HepG2 (cell line): ENCODE measurements around the gene ITGB2. TPM values are rescaled to one million over a fixed set of nuclear protein-coding genes. Genes with fewer than 3 reads are reported as not detected.

Source experiments
- ARID4A ChIP-seq: sonication (generic); formaldehyde crosslinking; IDR thresholded peaks from 2 replicates; pipeline ENCODE4 v1.5.0; 2020; ENCODE audit warnings: mild to moderate bottlenecking, missing genetic modification reagents, borderline replicate concordance
- ATF7-NPFF ChIP-seq: sonication (generic); formaldehyde crosslinking; IDR thresholded peaks from 2 replicates; pipeline ENCODE4 v1.8.1; 2023; ENCODE audit warnings: mild to moderate bottlenecking, low read depth, missing genetic modification reagents, moderate library complexity
- CERS6 ChIP-seq: sonication (generic); formaldehyde crosslinking; IDR thresholded peaks from 2 replicates; pipeline ENCODE4 v1.5.0; 2020; ENCODE audit warnings: missing genetic modification reagents
- EP300 ChIP-seq, 3 experiments: sonication (generic) in 1 of 3; formaldehyde crosslinking in 1 of 3; IDR thresholded peaks; 2 replicates each; pipeline versions ENCODE4 v1.5.1 to v1.6.1; 2011 to 2020; ENCODE audit warnings: low read depth in 2 of 3, low read length in 2 of 3, borderline replicate concordance in 1 of 3, improper control_type of control experiment in 1 of 3, mild to moderate bottlenecking in 1 of 3, missing genetic modification reagents in 1 of 3, moderate library complexity in 1 of 3
- GFI1 ChIP-seq: sonication (generic); formaldehyde crosslinking; IDR thresholded peaks from 2 replicates; pipeline ENCODE4 v1.5.0; 2020; ENCODE audit warnings: missing genetic modification reagents, mild to moderate bottlenecking, borderline replicate concordance
- HDAC1 ChIP-seq: sonication (generic); formaldehyde crosslinking; IDR thresholded peaks from 2 replicates; pipeline ENCODE4 v1.5.1; 2020; ENCODE audit warnings: mild to moderate bottlenecking, missing genetic modification reagents
- SALL1 ChIP-seq: sonication (generic); formaldehyde crosslinking; IDR thresholded peaks from 2 replicates; pipeline ENCODE4 v1.8.0; 2022; ENCODE audit warnings: mild to moderate bottlenecking, missing genetic modification reagents
- SP4 ChIP-seq: sonication (generic); formaldehyde crosslinking; IDR thresholded peaks from 2 replicates; pipeline ENCODE4 v1.8.1; 2023; ENCODE audit warnings: mild to moderate bottlenecking, missing genetic modification reagents
- ZBTB44 ChIP-seq: sonication (generic); formaldehyde crosslinking; IDR thresholded peaks from 2 replicates; pipeline ENCODE4 v1.4.0; 2020; ENCODE audit warnings: missing genetic modification reagents
- ZFP36L1 ChIP-seq: sonication (generic); formaldehyde crosslinking; IDR thresholded peaks from 2 replicates; pipeline ENCODE4 v1.8.0; 2022; ENCODE audit warnings: mild to moderate bottlenecking, missing genetic modification reagents, moderate library complexity
- ZFYVE20 ChIP-seq: sonication (generic); formaldehyde crosslinking; IDR thresholded peaks from 2 replicates; pipeline ENCODE4 v1.8.0; 2023; ENCODE audit warnings: low read depth, mild to moderate bottlenecking, moderate library complexity, missing genetic modification reagents, borderline replicate concordance
- ZNF281 ChIP-seq: sonication (generic); formaldehyde crosslinking; IDR thresholded peaks from 2 replicates; pipeline ENCODE4 v1.4.0; 2020; ENCODE audit warnings: missing genetic modification reagents, borderline replicate concordance
- ZNF607 ChIP-seq: sonication (generic); formaldehyde crosslinking; IDR thresholded peaks from 2 replicates; pipeline ENCODE4 v1.5.1; 2020; ENCODE audit warnings: missing genetic modification reagents, mild to moderate bottlenecking, borderline replicate concordance
- ZNF619 ChIP-seq: sonication (generic); formaldehyde crosslinking; IDR thresholded peaks from 2 replicates; pipeline ENCODE4 v1.4.0; 2020; ENCODE audit warnings: mild to moderate bottlenecking, missing genetic modification reagents
- polyA plus RNA-seq, 8 experiments: library from polyadenylated mRNA; depleted of rRNA in 3 of 8; stranded (reverse) in 7 of 8; unstranded in 1 of 8; fragments of >200 nt; fragmentation: Illumina TruSeq in 4 of 8; extraction: Trizol in 4 of 8; gene quantifications; 2 replicates each; pipeline versions ENCODE4 v1.2.1 to v1.2.3, GENCODE V29; 2011 to 2016; ENCODE audit warnings: low read depth in 4 of 8, missing spikeins in 1 of 8, mixed read lengths in 1 of 8; ENCODE audit not compliant: insufficient read depth in 1 of 8
- total RNA-seq, 5 experiments: library from RNA; depleted of rRNA; stranded (reverse); fragments of >200 nt; fragmentation: Illumina TruSeq; extraction: Trizol; gene quantifications; 2 replicates each; pipeline ENCODE4 v1.2.3, GENCODE V29; 2016; ENCODE audit warnings: low read depth in 1 of 5

Gene ITGB2
- total and polyA plus RNA-seq, 2 of the 13 experiments (the other 11 are each of a cell fraction or from before 2014, with no cell fraction given) = 4.2 to 18.0 TPM

- TF ChIP-seq ARID4A (CRISPR knock-in tag) (peak; percentile 80; the same call in 1 of the 2 replicates), GFI1 (CRISPR knock-in tag) (peak; percentile 45; the same call in 1 of the 2 replicates), ZFYVE20 (CRISPR knock-in tag) (no peak), ATF7-NPFF (CRISPR knock-in tag) (peak; percentile 50; the same call in 1 of the 2 replicates), ZFP36L1 (CRISPR knock-in tag) (peak; percentile 80; the same call in 1 of the 2 replicates), SP4 (peak; percentile 61), ZNF619 (CRISPR knock-in tag) (peak; percentile 49; the same call in 1 of the 2 replicates), SALL1 (CRISPR knock-in tag) (peak; percentile 89), ZNF607 (CRISPR knock-in tag) (peak; percentile 68; the same call in 1 of the 2 replicates), CERS6 (CRISPR knock-in tag) (no peak), ZBTB44 (CRISPR knock-in tag) (no peak), EP300 (IDR thresholded peaks at IDR 0.05; ENCODE audit: low read depth in 2 of 2, low read length in 2 of 2) (no peak), EP300 (CRISPR knock-in tag; IDR thresholded peaks at IDR 0.05; ENCODE audit: borderline replicate concordance) (0 out of 2 replicates have a peak, but pooled peaks have one; percentile 7), HDAC1 (peak; percentile 47), ZNF281 (CRISPR knock-in tag) (no peak)
Measured at GRCh38 chr21:44873356-44874239, 47.1 kb downstream of the ITGB2 start, which contains the start of gene PTTG1IP (continued).
